Activated CD8-positive, alpha-beta memory T cell treated with anti-CD3 and anti-CD28 coated beads for 4 hours (primary cell): ENCODE measurements around the gene RXRG.

Source experiments
- DNase-seq, 2 donors: peaks; one replicate each; pipeline ENCODE4 v3.0.0-alpha.2; 2020; ENCODE audit warnings: low read depth in 2 of 2

Gene RXRG

GRCh38 chr1:165369255-165369848 is 75.6 kb downstream of the RXRG start:
- peak in 1 of 2 donors; percentile 18 for DNase-seq

GRCh38 chr1:165367375-165367993 is 77.4 kb downstream of the RXRG start:
- peak; percentile 50 to 53 for DNase-seq

- no peak for DNase-seq
Observed at GRCh38 chr1:165365341-165365740, 79.6 kb downstream of the RXRG start.

DNA sequence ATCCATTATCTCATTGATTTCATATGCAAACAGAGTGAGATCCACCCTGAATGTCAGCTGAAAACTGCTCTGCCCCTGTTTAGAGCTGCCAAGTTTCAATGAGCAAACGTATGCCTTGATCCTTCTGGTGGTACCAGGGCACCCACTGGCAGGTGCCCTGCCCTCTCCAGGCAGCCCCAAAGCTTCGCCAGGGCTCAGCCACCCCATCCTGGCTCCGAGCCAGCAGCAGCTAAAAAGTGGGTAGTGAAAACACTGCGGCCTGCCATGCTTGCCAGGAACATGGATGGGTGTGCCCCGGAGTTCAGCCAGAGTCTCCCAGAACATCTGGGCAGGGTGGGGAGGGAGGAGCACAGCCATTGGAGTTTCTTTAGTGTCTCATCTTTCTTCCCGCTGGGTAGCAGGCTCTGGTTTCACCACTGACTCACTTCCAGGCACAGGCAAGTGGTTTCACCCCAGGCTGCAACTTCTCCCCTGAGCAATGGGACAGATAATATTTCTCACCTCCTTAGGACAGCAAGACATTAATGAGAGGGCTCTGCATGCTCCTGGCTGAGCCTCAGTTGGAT is 80.3 kb downstream of the RXRG start:
- DNase-seq = no peak

- DNase-seq = no peak
Observed at GRCh38 chr1:165356876-165357275, 88.0 kb downstream of the RXRG start.

- no peak for DNase-seq
Observed at GRCh38 chr1:165355977-165356811, 88.7 kb downstream of the RXRG start, which contains the start of gene LMX1A. Gene LMX1A, minus strand, starts transcription at chr1:165356715. Its CDS starts 1,156 bp downstream, at chr1:165355559.

GRCh38 chr1:165355139-165355976 is 89.6 kb downstream of the RXRG start:
- no peak for DNase-seq

- no peak for DNase-seq
Observed at GRCh38 chr1:165354739-165355138, 90.2 kb downstream of the RXRG start.

GRCh38 chr1:165353731-165354671 is 90.9 kb downstream of the RXRG start:
- no peak for DNase-seq

- DNase-seq = no peak
Observed at GRCh38 chr1:165352442-165353293, 92.3 kb downstream of the RXRG start.

GRCh38 chr1:165351863-165352441 is 93.0 kb downstream of the RXRG start:
- DNase-seq = no peak
